NCI-H510A (cell line): ENCODE data around the gene CAPS.
"Not testable (repeated sequence)": the region's sequence is repeated elsewhere in the genome, so short reads cannot be mapped to it uniquely, and the experiment has no call there.

Source experiments
- DNase-seq: peaks from one replicate; lab custom pipeline; 2025; lab: John Stamatoyannopoulos, UW

The CAPS gene

DNA sequence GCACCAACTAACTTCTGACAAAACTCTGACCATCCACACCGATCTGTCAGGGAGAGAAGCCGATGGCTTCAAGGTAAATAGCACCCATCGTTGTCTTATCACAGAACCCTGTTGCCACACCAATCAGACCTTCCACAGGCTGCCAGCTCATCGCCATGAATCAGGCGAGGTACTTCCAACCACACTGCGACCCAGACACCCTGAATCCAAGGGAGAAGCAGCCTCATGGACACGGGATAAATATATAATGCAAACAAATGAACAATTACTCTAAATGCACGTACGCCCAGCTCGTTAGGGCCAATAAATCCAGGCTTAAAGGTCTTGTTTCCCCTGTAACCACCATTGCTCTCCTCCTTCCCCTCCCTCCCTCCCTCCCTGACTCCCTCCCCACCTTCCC is 43.1 kb downstream of the CAPS start:
- DNase-seq = no peak

DNA sequence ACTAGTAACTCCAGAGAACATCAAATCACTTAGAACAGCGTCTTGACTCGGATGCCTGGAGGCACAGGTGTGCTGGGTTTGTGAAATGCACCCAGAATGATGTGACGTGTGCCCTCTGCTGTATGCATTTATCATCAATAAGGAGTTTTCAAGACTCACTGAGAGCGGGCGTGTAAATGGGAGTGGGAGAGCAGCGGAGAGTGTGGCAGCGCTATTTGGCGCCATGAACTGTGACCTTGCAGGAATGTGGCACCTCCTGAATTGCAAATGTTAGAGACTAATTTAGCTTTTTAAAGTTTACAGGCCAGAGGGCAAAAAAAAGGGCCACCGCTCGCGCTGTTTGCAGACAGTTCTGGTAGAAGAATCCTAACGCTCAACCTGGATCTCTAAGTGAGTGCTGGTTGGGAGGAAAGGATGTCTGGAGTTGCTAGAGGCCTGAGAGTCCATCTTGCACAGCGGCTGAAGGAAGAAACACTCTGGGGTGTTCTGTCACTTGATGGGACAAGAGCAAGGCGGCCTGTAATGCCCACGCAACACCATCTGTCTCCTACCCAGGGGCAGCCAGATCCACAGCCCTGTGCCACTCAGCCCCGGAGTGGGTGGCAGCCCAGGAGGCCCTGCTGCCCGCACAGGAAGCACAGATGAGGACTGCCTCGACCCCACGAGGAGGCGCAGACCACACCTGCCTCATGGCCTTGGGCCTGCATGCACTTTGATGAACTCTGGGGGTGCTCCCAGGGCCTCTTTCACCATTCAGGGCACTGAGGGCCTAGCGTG is 44.2 kb downstream of the CAPS start:
- no peak for DNase-seq

- DNase-seq = no peak
Measured at GRCh38 chr19:5958851-5959122, 44.7 kb downstream of the CAPS start.

- DNase-seq = no peak
Measured at GRCh38 chr19:5959260-5960004, 45.4 kb downstream of the CAPS start.

DNA sequence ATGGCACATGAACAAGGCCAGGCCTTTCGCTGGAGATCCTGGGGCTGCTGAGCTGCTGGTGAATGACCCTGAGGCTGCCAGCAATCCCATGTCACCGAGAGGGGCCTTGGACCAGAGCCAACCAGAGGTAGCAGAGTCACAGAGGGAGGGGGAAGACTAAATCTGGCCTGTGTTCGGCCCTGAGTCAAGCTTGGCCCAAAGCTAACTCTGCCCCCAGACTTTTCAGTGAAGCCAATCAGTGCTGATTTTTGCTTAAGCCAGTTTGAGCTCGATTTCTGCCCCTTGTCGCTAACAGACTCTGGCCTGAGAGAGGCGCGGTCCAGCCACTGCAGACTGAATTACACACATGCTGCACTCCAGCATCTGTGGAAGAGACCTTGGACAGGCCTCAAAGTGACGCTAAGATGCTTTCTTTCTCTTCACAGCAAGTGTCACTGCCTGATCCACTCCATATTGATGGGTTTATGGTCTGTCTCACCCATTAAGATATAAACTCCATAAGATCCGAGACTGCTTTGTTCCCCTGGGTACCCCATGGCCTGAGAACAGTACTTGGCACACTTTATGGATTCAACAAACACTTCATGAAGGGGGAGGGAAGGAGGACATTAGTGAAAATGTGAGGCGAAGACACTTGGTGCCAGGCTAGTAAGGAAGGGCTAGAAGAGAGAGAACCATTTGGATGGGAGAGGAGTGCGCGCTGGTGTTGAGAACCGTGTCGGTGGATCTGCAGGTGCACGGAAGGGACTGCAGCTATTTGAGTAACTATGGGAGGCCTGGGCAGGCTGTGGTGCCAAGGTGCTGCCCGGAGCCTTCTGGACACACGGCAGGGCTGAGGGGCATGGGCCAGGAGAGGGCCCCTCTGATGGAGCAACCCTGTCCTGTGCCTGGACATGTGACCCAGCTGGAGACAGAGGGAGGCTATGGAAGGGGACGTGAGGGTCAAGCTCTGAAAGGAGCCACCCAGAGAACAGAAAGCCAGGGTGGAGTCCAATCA is 46.2 kb downstream of the CAPS start:
- peak; percentile 52 for DNase-seq

DNA sequence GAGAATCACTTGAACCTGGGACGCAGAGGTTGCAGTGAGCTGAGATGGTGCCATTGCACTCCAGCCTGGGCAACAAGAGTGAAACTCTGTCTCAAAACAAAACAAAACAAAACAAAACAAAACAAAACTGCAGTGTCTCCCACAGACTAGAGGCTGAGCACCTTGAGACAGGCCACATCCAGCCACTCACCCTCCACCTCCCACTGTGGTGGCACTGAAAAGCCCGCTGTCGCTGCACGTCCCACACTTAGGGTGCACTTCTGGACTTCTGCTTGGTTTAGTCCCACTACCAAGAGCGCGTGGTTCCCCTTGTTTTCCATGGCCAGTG is 47.6 kb downstream of the CAPS start:
- not testable (repeated sequence) for DNase-seq

DNA sequence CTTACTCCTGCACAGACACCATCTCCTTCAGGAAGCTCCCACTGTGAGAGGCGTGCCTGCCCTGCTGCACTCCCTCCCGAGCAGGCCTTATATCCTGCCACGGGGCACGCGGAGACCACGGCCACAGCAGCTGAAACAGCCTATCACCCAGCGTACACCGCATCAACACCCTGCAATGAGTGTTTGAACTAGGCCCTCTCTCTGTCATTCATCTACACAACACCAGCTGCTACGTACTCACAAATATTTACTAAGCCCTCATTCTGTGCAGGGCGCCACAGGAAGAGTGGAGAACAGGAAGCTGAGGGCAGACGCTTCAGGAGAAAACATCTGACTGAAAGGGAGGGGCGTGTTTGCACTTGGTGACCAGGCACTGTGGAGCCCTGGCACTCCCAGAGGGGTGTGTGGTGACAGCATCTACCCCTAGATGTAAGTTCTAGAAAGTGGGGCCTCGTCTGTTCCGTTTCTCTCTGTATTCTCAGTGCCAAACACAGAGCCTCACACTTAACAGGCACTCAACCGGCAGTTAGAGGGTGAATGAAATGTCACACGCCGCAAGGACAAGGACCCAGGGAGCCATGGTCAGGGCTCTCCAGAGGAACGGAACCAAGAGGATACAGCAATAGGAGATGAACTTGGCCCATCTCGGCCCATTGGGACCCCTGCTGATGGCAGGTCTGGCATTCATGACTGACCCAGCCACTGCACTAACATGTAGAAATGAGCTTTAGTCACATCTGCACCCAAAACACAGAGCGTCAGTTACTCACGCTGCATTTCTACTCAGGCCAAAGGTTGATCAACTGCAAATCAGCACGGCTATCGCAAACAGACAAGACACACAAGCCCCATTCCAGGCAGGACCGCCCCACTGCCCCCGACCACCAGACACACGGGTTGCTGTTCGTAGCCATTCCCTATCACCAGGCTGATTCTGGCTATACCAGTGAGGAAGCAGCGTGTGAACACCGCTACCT is 48.2 kb downstream of the CAPS start:
- peak; percentile 98 for DNase-seq

DNA sequence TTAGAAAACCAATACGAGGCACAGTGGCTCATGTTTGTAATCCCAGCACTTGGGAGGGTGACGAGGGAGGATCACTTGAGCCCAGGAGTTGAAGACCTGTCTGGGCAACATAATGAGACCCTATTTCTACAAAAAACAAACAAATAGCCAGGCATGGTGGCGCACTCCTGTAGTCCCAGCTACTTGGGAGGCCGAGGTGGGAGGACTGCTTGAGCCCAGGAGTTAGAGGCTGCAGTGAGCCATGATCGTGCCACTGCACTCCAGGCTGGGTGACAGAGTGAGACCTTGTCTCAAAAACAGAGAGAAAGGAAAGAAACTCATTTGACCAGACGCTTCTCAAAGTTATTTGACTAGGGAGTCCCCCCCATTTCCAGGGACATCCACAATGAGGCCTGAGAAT is 49.2 kb downstream of the CAPS start:
- not testable (repeated sequence) for DNase-seq

DNA sequence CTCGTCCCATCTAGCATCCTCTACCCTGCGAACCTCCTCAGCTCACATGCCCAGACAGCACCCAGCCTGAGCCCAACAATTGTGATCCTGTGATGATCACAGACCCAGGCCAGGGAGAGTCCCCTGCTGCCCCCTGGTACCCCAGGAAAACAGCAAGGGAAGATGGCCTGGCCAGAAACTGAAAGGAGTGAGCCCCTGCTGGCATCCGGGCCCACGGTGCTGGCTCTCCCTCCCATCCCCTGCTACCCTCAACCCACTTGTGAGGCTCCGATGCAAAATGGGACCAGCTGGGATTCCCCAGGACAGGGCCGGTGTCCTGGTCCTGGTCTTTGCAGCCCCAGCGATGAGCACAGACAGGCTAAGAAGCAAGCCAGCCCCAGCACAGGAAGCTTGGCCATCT is 49.8 kb downstream of the CAPS start:
- DNase-seq = no peak

- no peak for DNase-seq
Measured at GRCh38 chr19:5964816-5965565, 50.9 kb downstream of the CAPS start.
